HUDEP-2 (cell line): Measurements from ENCODE around the gene NTMT1.

Experiments used
- DNase-seq, 76 experiments: peaks; one replicate each; lab custom pipeline; 2025; ENCODE audit not compliant: unreplicated experiment in 76 of 76; lab: John Stamatoyannopoulos, UW

NTMT1 gene

DNA sequence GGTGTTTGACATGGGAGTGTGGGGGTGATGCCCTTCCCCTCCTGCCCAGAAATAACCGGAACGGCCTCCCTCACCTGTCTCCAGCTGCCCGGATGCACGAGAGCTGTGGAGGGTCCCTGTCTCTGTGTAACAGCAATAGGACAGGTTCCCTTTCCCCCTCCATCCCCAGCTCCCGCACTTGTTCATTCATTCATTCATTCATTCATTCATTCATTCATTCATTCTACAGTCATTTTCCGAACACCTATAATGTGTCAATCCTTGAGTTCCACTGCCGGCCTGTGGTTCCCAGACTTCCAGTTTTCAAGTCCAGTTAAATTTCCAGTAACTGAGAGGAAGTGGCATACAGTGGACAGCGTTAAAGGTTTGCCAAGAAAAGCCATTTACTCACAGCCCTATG, 46.7 kb downstream of the NTMT1 start:
- DNase-seq = no peak

- no peak for DNase-seq
Measured at GRCh38 chr9:129673602-129674001, 47.6 kb downstream of the NTMT1 start.

GRCh38 chr9:129674229-129674628, 48.3 kb downstream of the NTMT1 start:
- DNase-seq = no peak

GRCh38 chr9:129675620-129676019, 49.7 kb downstream of the NTMT1 start:
- no peak for DNase-seq

DNA sequence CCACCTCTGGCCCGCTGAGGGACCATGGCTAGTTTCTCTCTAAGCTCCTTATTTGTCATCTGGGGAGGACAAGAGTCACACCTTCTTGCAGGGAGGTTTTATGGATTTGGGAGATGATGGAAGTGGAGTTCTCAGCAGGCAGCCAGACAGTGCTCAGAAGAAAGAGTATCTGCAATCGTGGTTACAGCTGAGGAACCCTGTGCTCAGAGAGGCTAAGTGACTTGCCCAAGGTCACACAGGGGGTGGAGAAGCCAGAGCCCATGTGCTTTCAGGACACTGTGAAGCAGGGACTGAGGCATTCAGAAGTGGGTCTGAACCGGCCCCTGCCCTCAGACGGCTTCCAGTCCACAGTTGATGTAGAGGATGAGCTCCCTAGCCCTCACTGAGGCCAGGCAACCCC, 50.3 kb downstream of the NTMT1 start:
- no peak for DNase-seq

DNA sequence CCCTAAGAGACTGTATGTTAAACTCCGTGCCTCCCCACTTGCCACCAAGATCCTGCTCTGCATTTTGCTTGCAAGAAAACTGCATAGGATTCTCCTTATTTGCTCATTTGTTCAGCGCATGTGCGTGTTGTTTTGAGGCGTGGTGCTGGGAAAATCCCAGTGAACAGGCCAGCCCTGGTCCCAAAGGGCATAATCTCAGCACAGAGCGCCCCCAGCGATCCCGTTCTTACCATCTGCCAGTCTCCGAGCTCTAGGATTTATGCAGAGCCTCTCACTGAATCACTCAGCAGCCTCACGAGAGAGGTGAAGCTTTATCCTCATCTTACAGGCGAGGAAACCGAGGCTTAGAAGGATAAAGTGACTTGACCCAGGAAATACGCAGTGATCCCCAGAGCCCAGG, 51.0 kb downstream of the NTMT1 start:
- no peak for DNase-seq

DNA sequence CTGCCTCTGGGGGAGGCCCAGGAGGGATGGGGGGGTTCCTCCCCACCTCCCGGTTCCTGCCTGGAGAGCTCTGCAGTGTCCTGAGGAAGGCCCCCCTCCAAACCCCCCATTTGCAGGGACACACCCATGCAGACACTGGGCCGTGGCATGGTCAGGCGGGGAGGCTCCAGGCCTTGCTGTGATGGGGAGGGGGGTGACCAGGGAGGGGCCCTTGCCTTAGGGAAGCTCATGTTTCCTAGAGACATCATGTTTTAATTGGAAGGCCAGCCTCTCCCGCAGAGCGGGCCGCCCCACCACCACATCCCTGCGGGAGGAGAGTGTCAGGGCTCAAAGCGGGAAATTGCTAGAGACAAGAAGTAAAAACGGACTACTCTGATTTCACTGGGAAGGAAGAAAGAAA, 51.5 kb downstream of the NTMT1 start:
- DNase-seq = no peak

DNA sequence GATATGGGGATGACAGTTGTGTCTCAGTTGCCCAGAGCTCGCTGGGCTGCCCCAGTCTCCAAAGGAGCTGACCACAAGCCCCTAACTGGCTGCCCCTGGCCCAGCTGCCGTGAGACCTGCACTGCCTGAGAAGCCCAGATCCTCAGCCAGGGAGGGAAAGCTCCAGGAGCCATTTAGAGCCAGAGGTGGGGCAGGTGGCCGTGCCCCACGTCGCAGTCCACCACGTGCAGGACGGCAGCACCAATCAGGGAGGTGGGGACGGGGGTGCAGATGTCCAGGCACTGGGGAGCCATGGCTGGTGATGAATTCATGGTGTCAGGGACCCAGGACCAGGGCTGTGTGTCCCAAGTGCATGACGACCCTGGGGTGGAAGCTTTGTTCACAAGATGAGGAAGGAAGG, 52.9 kb downstream of the NTMT1 start:
- DNase-seq = no peak

- no peak for DNase-seq
Measured at GRCh38 chr9:129679537-129679936, 53.6 kb downstream of the NTMT1 start.

- DNase-seq = no peak
Measured at GRCh38 chr9:129681924-129682323, 56.0 kb downstream of the NTMT1 start.

DNA sequence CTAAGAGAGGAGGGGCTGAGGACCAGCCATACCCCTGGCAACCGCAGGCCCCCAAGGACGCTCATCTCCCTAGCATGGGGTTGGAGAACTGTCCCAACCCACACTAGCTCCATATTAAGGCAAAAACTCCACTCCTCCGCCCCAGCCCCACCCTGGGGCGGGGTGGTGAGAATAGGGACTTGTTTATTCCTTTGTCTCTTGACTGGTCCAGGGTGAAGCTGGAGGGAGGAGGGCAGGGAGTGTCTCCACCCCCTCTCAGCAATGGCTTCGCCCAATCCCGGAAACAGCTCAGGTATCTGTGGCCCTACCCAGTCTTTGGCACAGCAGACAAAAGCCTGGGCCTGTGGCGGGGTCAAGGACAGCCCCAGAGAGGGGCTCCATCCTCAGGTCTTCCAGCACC, 56.4 kb downstream of the NTMT1 start:
- DNase-seq = no peak

DNA sequence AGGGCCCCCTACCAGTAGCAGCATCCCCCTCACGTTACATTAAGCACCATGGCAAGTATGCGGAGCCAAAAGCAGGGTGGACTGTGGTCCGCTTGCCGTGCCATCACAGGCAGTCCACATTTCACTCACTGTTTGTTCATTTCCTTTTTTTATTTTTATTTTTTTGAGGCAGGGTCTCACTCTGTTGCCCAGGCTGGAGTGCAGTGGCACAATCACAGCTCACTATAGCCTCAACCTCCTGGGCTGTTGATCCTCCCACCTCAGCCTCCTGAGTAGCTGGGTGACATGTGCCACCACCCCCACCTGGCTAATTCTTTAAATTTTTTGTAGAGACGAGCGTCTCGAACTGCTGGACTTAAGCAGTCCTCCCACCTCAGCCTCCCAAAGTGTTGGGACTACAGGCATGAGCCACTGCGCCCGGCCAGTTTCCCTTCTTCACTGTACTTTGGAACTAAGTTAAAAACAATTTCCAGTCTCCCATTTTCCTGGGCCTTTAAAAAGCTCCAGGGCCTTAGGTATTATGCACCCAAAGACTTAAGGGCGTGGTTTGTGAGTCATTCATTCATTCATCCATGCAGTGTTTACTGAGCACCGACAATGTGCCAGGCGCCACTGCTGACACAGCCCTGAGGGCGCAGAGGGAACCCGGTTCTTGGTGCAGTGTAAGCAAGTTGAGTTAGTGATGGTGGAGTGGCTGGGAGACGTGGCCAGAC, 59.4 kb downstream of the NTMT1 start:
- no peak for DNase-seq
